GM18873 (cell line): ENCODE data around the gene RTP1.
"Not testable (repeated sequence)": the region's sequence is repeated elsewhere in the genome, so short reads cannot be mapped to it uniquely, and the experiment has no call there.

Source experiments
- ATAC-seq: cut with Tn5 transposase; IDR thresholded peaks from one replicate; pipeline ENCODE4 v1.9.1; 2021; ENCODE audit warnings: mild to moderate bottlenecking, moderate library complexity, moderate number of reproducible peaks; ENCODE audit not compliant: unreplicated experiment, low FRiP score

Gene RTP1

GRCh38 chr3:187237741-187238140 is 40.5 kb downstream of the RTP1 start:
- no peak for ATAC-seq

GRCh38 chr3:187238239-187238638 is 41.0 kb downstream of the RTP1 start:
- ATAC-seq: no peak

- ATAC-seq: not testable (repeated sequence)
Observed at GRCh38 chr3:187238835-187239234, 41.5 kb downstream of the RTP1 start.

- ATAC-seq: no peak
Observed at GRCh38 chr3:187242435-187242834, 45.1 kb downstream of the RTP1 start.

- no peak for ATAC-seq
Observed at GRCh38 chr3:187242900-187243299, 45.6 kb downstream of the RTP1 start.

GRCh38 chr3:187243933-187244524 is 46.7 kb downstream of the RTP1 start:
- no peak for ATAC-seq

- ATAC-seq: no peak
Observed at GRCh38 chr3:187247398-187247797, 50.1 kb downstream of the RTP1 start.
